ENCODE results near the gene ZNF385A.

- TF ChIP-seq REST (IDR thresholded peaks at IDR 0.05; ENCODE audit: insufficient read depth in 1 of 2, low read depth in 2 of 2, low read length in 1 of 2) (no peak), POLR2AphosphoS5 (IDR thresholded peaks at IDR 0.05; ENCODE audit: low read depth, low read length) (no peak), CTCF (IDR thresholded peaks at IDR 0.05) (no peak), SIN3A (IDR thresholded peaks at IDR 0.05; ENCODE audit: borderline replicate concordance, insufficient read depth, low read depth, low read length) (no peak)
Observed at GRCh38 chr12:54425702-54426101, 41.2 kb upstream of the ZNF385A start.

Data from Panc1 (cell line).